Measurements from ENCODE around the gene MIF. TPM values are rescaled to one million over a fixed set of nuclear protein-coding genes. Genes with fewer than 3 reads are reported as not detected.

MIF gene
- total RNA-seq: 100 to 1,000 TPM; 142 to 414 (median 209) TPM
- long read RNA-seq, donor 1, transcript MIF-201 (3 exons, 939 nt): major isoform, 84 of 86 reads
- long read RNA-seq, donor 1, partial matches to known transcripts: 0 of 86 reads
- long read RNA-seq, donor 1, other reads (novel, unspliced or antisense): 0 of 86 reads
- long read RNA-seq, donor 2, transcript MIF-201 (3 exons, 939 nt): major isoform, 322 of 325 reads
- long read RNA-seq, donor 2, partial matches to known transcripts: 0 of 325 reads
- long read RNA-seq, donor 2, other reads (novel, unspliced or antisense): 1 of 325 reads

- TF ChIP-seq, protein P1, sequence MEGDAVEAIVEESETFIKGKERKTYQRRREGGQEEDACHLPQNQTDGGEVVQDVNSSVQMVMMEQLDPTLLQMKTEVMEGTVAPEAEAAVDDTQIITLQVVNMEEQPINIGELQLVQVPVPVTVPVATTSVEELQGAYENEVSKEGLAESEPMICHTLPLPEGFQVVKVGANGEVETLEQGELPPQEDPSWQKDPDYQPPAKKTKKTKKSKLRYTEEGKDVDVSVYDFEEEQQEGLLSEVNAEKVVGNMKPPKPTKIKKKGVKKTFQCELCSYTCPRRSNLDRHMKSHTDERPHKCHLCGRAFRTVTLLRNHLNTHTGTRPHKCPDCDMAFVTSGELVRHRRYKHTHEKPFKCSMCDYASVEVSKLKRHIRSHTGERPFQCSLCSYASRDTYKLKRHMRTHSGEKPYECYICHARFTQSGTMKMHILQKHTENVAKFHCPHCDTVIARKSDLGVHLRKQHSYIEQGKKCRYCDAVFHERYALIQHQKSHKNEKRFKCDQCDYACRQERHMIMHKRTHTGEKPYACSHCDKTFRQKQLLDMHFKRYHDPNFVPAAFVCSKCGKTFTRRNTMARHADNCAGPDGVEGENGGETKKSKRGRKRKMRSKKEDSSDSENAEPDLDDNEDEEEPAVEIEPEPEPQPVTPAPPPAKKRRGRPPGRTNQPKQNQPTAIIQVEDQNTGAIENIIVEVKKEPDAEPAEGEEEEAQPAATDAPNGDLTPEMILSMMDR (IDR thresholded peaks at IDR 0.05): peak; percentile 73
- Histone ChIP-seq H3K36me3 (ENCODE audit: low read depth) (no peaks in the 10 kb centered on the region), H3K4me1 (ENCODE audit: low read depth) (peaks cover 7% of the 10 kb centered on the region), H3K4me3 (peak within 1 kb of the TSS; percentile 25), H3K9me3 (no peaks in the 10 kb centered on the region)
- intact Hi-C loops (cut with DNase I, micrococcal nuclease): no loop called here
- ATAC-seq: peak; percentile 93
- DNase-seq: peak; percentile 96 to 99 (median 97)
Measured at GRCh38 chr22:23893945-23894709, at the start of gene MIF. Gene MIF, plus strand, starts transcription at chr22:23894383. Its CDS starts 92 bp downstream, at chr22:23894475.

- peak in 1 of 3 donors; percentile 50 for DNase-seq
- Histone ChIP-seq H3K4me3 (no peak overlapping the region), H3K36me3 (ENCODE audit: low read depth) (no peaks in the 10 kb centered on the region), H3K9me3 (no peaks in the 10 kb centered on the region), H3K4me1 (ENCODE audit: low read depth) (peaks cover 6% of the 10 kb centered on the region)
- intact Hi-C loops (cut with DNase I, micrococcal nuclease): loop anchor here in 1 of 2 donors (10.0 kb wide), 1 partner anchor 300 kb away; no protein-coding TSS in a partner anchor
- TF ChIP-seq, protein P1 (IDR thresholded peaks at IDR 0.05): no peak
- ATAC-seq: no peak
Measured at GRCh38 chr22:23844739-23845202, 49.4 kb upstream of the MIF start.

GRCh38 chr22:23845265-23846080 is 48.7 kb upstream of the MIF start:
- H3K4me1 ChIP-seq (ENCODE audit: low read depth): peaks cover 7% of the 10 kb centered on the region
- no peaks in the 10 kb centered on the region for H3K9me3 ChIP-seq
- TF ChIP-seq, protein P1 (IDR thresholded peaks at IDR 0.05): no peak
- H3K36me3 ChIP-seq (ENCODE audit: low read depth): no peaks in the 10 kb centered on the region
- intact Hi-C loops (cut with DNase I, micrococcal nuclease): loop anchor here in 1 of 2 donors (10.0 kb wide), 1 partner anchor 301 kb away; no protein-coding TSS in a partner anchor
- ATAC-seq (no peak), DNase-seq (peak in 1 of 3 donors; percentile 36)
- no peak overlapping the region for H3K4me3 ChIP-seq

GRCh38 chr22:23846081-23846469 is 48.1 kb upstream of the MIF start:
- DNase-seq: no peak
- H3K4me3 ChIP-seq: no peak overlapping the region
- intact Hi-C loops (cut with DNase I, micrococcal nuclease): loop anchor here in 1 of 2 donors (10.0 kb wide), 1 partner anchor 301 kb away; no protein-coding TSS in a partner anchor
- H3K9me3 ChIP-seq: no peaks in the 10 kb centered on the region
- no peaks in the 10 kb centered on the region for H3K36me3 ChIP-seq (ENCODE audit: low read depth)
- TF ChIP-seq, protein P1 (IDR thresholded peaks at IDR 0.05): no peak
- ATAC-seq: no peak
- peaks cover 7% of the 10 kb centered on the region for H3K4me1 ChIP-seq (ENCODE audit: low read depth)

- H3K9me3 ChIP-seq: no peaks in the 10 kb centered on the region
- intact Hi-C loops (cut with DNase I, micrococcal nuclease): loop anchor here in 1 of 2 donors (10.0 kb wide), 1 partner anchor 303 kb away; no protein-coding TSS in a partner anchor
- no peak overlapping the region for H3K4me3 ChIP-seq
- ATAC-seq (no peak), DNase-seq (peak in 1 of 3 donors; percentile 46)
- H3K4me1 ChIP-seq (ENCODE audit: low read depth): peaks cover 7% of the 10 kb centered on the region
- TF ChIP-seq, protein P1 (IDR thresholded peaks at IDR 0.05): no peak
- H3K36me3 ChIP-seq (ENCODE audit: low read depth): no peaks in the 10 kb centered on the region
Measured at GRCh38 chr22:23847310-23847920, 46.8 kb upstream of the MIF start.

All from mucosa of descending colon (tissue), 3 donors.